Sigmoid colon (tissue), 7 donors: ENCODE data around the gene MB. TPM values are rescaled to one million over a fixed set of nuclear protein-coding genes. Genes with fewer than 3 reads are reported as not detected.

ENCODE experiments used
- DNase-seq: peaks from one replicate; pipeline ENCODE4 v3.0.0-alpha.2; 2019
- H3K27ac ChIP-seq, 4 donors: fragments of 200-600 bp; sonication (generic); one replicate each; pipeline ENCODE4 v1.5.1; 2016 to 2019; ENCODE audit warnings: mild to moderate bottlenecking in 1 of 4
- H3K27me3 ChIP-seq, 3 donors: fragments of 200-600 bp; sonication (generic); one replicate each; pipeline ENCODE4 v1.5.1; 2019; ENCODE audit warnings: mild to moderate bottlenecking in 1 of 3
- H3K36me3 ChIP-seq, 4 donors: fragments of 200-600 bp; sonication (generic); one replicate each; pipeline ENCODE4 v1.5.1; 2016 to 2019
- H3K4me1 ChIP-seq, 4 donors: fragments of 200-600 bp; sonication (generic); one replicate each; pipeline ENCODE4 v1.5.1; 2017 to 2019
- H3K4me3 ChIP-seq, 4 donors: fragments of 200-600 bp; sonication (generic); one replicate each; pipeline ENCODE4 v1.5.1; 2017 to 2019; ENCODE audit warnings: mild to moderate bottlenecking in 2 of 4, moderate library complexity in 1 of 4
- H3K9me3 ChIP-seq, 4 donors: fragments of 200-600 bp in 3 of 4; sonication (generic) in 3 of 4; one replicate each; pipeline versions ENCODE4 v1.5.1 to v1.6.1; 2013 to 2019
- EP300 ChIP-seq, 4 donors: sonication (generic); formaldehyde crosslinking; IDR thresholded peaks; one replicate each; pipeline ENCODE4 v1.6.1; 2017; ENCODE audit warnings: antibody characterized with exemption in 4 of 4
- POLR2A ChIP-seq, 2 donors: fragments of 450-650 bp; IDR thresholded peaks; one replicate each; pipeline ENCODE4 v1.6.1; 2016; ENCODE audit warnings: antibody characterized with exemption in 2 of 2, mild to moderate bottlenecking in 2 of 2, moderate library complexity in 2 of 2
- POLR2AphosphoS5 ChIP-seq, 4 donors: sonication (generic); formaldehyde crosslinking; IDR thresholded peaks; one replicate each; pipeline ENCODE4 v1.6.1; 2017; ENCODE audit warnings: antibody characterized with exemption in 4 of 4
- WGBS, 2 donors: extraction: QIAGEN DNeasy Blood & Tissue Kit; methylation state at CpG; one replicate each; pipeline ENCODE4 v1.1.7; 2013; 5-methylcytosine and 5-hydroxymethylcytosine counted together
- intact Hi-C: fragments of 100-400 bp; cut with DNase I; formaldehyde crosslinking; loops from one replicate; pipeline ENCODE4 v1.15.1; 2023
- polyA plus RNA-seq, 3 donors: library from polyadenylated mRNA; stranded (reverse); fragments of 200-250 nt; gene quantifications; one replicate each; pipeline ENCODE4 v1.2.3, GENCODE V29; 2013
- total RNA-seq, 4 donors: library from RNA; depleted of rRNA; stranded (reverse); fragments of >200 nt; gene quantifications; one replicate each; pipeline ENCODE4 v1.1.0, GENCODE V29; 2016
- TF ChIP-seq, protein P1 (sequence below), 4 experiments: fragments of 450-650 bp in 3 of 4; fragments of 200-600 bp in 1 of 4; IDR thresholded peaks; one replicate each; pipeline ENCODE4 v1.5.1; 2016 to 2019; ENCODE audit warnings: antibody characterized with exemption in 4 of 4, mild to moderate bottlenecking in 3 of 4, moderate library complexity in 2 of 4
- donor health status: healthy with polysubstance abuse.
- donor health status: Bipolar disorder and iron deficiency.
- donor health status: healthy.

The MB gene
- total and polyA plus RNA-seq, 7 donors: 0.68 to 84.7 (median 10.3) TPM; not detected in 1

DNA sequence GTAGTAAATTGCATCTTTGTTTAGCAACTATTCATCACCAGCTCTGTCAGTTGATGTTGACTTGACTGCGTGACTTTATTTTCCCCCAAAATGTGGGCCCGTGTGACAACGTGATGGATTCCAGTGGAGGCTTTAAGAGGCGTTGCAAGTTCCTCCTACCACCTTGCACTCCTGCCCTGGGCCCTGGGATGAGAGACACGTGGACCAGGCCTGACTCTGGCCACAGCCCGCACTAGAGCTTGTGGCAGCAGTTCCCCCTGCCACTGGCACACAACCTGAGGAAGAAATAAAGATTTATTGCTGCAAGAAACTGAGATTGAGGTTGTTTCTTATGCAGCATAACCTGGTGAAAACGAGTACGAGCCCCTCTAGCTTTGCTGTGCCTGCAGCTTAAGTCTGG lies 44.6 kb downstream of the MB start:
- Histone ChIP-seq H3K9me3 (no peaks in the 10 kb centered on the region), H3K4me3 (no peak overlapping the region), H3K27ac (no peak overlapping the region), H3K36me3 (no peaks in the 10 kb centered on the region), H3K27me3 (no peaks in the 10 kb centered on the region), H3K4me1 (peaks cover 0 to 15% (median 8%) of the 10 kb centered on the region in 4 donors)
- DNase-seq: no peak
- TF ChIP-seq POLR2AphosphoS5 (IDR thresholded peaks at IDR 0.05) (no peak), POLR2A (IDR thresholded peaks at IDR 0.05) (no peak), EP300 (IDR thresholded peaks at IDR 0.05) (no peak)
- TF ChIP-seq, protein P1, sequence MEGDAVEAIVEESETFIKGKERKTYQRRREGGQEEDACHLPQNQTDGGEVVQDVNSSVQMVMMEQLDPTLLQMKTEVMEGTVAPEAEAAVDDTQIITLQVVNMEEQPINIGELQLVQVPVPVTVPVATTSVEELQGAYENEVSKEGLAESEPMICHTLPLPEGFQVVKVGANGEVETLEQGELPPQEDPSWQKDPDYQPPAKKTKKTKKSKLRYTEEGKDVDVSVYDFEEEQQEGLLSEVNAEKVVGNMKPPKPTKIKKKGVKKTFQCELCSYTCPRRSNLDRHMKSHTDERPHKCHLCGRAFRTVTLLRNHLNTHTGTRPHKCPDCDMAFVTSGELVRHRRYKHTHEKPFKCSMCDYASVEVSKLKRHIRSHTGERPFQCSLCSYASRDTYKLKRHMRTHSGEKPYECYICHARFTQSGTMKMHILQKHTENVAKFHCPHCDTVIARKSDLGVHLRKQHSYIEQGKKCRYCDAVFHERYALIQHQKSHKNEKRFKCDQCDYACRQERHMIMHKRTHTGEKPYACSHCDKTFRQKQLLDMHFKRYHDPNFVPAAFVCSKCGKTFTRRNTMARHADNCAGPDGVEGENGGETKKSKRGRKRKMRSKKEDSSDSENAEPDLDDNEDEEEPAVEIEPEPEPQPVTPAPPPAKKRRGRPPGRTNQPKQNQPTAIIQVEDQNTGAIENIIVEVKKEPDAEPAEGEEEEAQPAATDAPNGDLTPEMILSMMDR (IDR thresholded peaks at IDR 0.05): no peak
- intact Hi-C loops: no loop called here
- WGBS, 2 donors: 74 to 80% methylated on average over 8 of the region's 8 CpGs

DNA sequence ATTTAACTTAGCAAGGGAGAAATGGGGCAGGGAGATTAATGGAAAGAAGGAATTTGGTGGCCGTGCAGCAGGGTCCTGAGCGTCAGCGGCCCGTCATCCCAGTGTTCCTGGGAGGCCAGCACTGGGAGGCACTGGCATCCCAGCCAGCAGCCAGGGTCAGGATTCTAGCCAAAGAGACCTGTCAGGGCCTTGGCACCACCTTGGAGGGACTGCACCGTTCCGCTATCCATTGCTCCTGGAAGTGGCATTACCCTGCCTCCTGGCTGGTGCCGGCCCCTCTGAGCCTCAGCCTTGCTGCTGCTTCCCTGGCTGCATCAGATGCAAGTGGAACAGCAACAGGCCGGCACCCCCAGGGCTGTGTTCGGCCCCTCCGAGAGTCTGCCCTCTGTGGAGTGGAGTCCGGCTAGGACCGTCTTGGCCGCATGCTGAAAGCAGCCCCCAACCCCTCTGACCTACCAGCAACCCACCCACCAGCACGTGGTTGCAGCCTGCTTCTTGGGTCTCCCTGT lies 46.4 kb downstream of the MB start:
- no peak overlapping the region for H3K27ac ChIP-seq
- no peaks in the 10 kb centered on the region for H3K27me3 ChIP-seq
- peaks cover 0 to 23% (median 14%) of the 10 kb centered on the region in 4 donors for H3K4me1 ChIP-seq
- intact Hi-C loops: no loop called here
- H3K36me3 ChIP-seq: no peaks in the 10 kb centered on the region
- WGBS, 2 donors: 93 to 94% methylated on average over 14 of the region's 14 CpGs
- H3K4me3 ChIP-seq: no peak overlapping the region
- TF ChIP-seq EP300 (IDR thresholded peaks at IDR 0.05) (no peak), POLR2A (IDR thresholded peaks at IDR 0.05) (no peak), POLR2AphosphoS5 (IDR thresholded peaks at IDR 0.05) (no peak)
- TF ChIP-seq, protein P1 (IDR thresholded peaks at IDR 0.05): no peak
- DNase-seq: no peak
- H3K9me3 ChIP-seq: no peaks in the 10 kb centered on the region

DNA sequence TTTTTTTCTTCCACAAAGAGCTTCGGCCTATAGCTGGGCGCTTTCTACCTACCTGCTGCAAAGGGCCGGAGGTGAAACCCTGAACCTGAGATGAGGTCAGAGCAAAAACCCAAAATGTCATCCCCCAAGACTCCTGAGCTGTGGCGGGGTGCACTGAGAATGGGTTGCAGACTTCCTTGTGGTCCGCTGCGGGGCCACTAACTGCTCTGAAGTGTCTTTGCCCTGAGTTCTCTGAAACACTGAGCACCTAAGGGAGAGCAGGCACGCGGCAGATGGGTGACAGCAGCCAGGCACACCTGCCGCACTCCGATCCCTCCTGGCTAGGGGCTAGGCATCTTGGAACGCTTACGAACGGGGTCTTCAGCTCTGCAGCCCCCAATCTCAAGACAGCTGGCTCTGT lies 47.2 kb downstream of the MB start:
- H3K9me3 ChIP-seq: no peaks in the 10 kb centered on the region
- WGBS, 2 donors: 92 to 95% methylated on average over 13 of the region's 13 CpGs
- H3K27me3 ChIP-seq: no peaks in the 10 kb centered on the region
- intact Hi-C loops: no loop called here
- H3K4me1 ChIP-seq: peaks cover 0 to 31% (median 22%) of the 10 kb centered on the region in 4 donors
- no peak overlapping the region for H3K27ac ChIP-seq
- H3K4me3 ChIP-seq: no peak overlapping the region
- TF ChIP-seq, protein P1 (IDR thresholded peaks at IDR 0.05): no peak
- TF ChIP-seq EP300 (IDR thresholded peaks at IDR 0.05): no peak
- TF ChIP-seq POLR2AphosphoS5 (IDR thresholded peaks at IDR 0.05): no peak
- no peak for TF ChIP-seq POLR2A (IDR thresholded peaks at IDR 0.05)
- DNase-seq: no peak
- no peaks in the 10 kb centered on the region for H3K36me3 ChIP-seq

DNA sequence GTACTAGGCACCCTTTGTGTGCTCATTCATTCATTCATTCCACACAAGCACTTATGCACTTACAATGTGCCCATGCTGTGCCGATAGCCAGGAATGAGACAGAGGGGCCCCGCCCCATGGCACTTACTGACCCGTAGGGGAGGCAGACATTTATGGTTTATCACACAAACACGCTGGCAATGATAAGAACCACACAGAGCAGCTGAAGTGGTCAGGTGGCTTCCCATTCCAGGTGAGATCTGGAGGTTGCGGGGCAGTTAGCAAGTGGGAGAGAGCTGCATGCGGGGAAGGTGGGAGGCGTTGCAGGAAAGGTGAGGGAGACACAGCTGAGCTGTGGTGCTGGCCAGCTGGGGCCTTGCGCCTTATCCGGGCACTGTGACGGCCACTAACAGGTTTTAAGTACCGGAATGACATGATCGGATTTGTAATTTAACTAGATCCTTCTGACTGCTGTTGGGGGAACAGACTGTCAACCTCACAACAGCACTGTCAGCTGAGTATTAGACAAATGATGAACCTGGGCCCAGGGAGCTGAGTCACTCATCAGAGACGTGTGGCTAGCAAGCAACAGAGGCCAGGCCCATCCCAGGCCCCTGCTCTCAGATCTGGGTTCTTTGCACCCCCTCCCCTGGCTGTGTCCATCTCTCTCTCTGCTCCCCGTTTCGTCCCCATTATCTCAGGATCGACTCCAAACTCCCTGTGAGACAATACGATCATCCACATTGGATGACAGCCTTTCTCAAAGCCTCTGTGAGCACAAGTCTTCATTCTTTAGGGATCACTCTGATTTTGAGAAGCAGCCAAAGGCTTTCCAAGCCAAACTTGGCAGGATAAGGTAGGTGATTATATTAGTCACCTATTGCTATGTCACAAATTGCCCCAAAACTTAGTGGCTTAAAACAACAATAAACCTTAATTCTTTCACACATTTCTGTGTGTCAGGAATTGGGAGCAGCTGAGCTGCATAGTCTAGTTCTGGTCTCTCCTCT lies 48.1 kb downstream of the MB start:
- 55 to 83% methylated on average over 17 of the region's 17 CpGs for WGBS, 2 donors
- intact Hi-C loops: no loop called here
- TF ChIP-seq, protein P1 (IDR thresholded peaks at IDR 0.05): no peak
- TF ChIP-seq EP300 (IDR thresholded peaks at IDR 0.05) (no peak), POLR2A (IDR thresholded peaks at IDR 0.05) (no peak), POLR2AphosphoS5 (IDR thresholded peaks at IDR 0.05) (no peak)
- Histone ChIP-seq H3K4me3 (no peak overlapping the region), H3K27ac (peak overlapping the region in 1 of 4 donors; percentile 20), H3K27me3 (no peaks in the 10 kb centered on the region), H3K9me3 (no peaks in the 10 kb centered on the region), H3K36me3 (no peaks in the 10 kb centered on the region), H3K4me1 (peaks cover 0 to 40% (median 30%) of the 10 kb centered on the region in 4 donors)
- DNase-seq: no peak
